Spinal cord (tissue), 10 donors: ENCODE measurements around the gene GNAQ. TPM values are rescaled to one million over a fixed set of nuclear protein-coding genes. Genes with fewer than 3 reads are reported as not detected.

ENCODE experiments used
- DNase-seq, 6 donors: peaks; one replicate each; pipeline versions ENCODE4 v3.0.0 to v3.0.0-alpha.2; 2013 to 2015; ENCODE audit warnings: low spot score in 6 of 6, low read depth in 4 of 6
- H3K27ac ChIP-seq: one replicate; pipeline ENCODE4 v1.5.1; 2013; ENCODE audit warnings: low read depth, low read length, control low read depth
- H3K27me3 ChIP-seq: one replicate; pipeline ENCODE4 v1.6.1; 2013; ENCODE audit warnings: low read length; ENCODE audit not compliant: control insufficient read depth, insufficient read depth
- H3K36me3 ChIP-seq: one replicate; pipeline ENCODE4 v1.6.1; 2013; ENCODE audit warnings: low read length; ENCODE audit not compliant: control insufficient read depth, insufficient read depth
- H3K4me1 ChIP-seq: one replicate; pipeline ENCODE4 v1.6.1; 2013; ENCODE audit warnings: low read length; ENCODE audit not compliant: control insufficient read depth, insufficient read depth
- H3K4me3 ChIP-seq: one replicate; pipeline ENCODE4 v1.5.1; 2013; ENCODE audit warnings: low read depth, low read length, control low read depth
- H3K9me3 ChIP-seq: one replicate; pipeline ENCODE4 v1.6.1; 2013; ENCODE audit warnings: low read length; ENCODE audit not compliant: control insufficient read depth, insufficient read depth
- WGBS: methylation state at CpG from one replicate; pipeline ENCODE4 v1.1.5; 2013; ENCODE audit warnings: missing lambda C conversion rate; ENCODE audit not compliant: insufficient coverage; 5-methylcytosine and 5-hydroxymethylcytosine counted together
- polyA plus RNA-seq, 2 donors: library from polyadenylated mRNA; unstranded; fragments of 120-200 nt; gene quantifications; one replicate each; pipeline ENCODE4 v1.2.1, GENCODE V29; 2013; ENCODE audit not compliant: insufficient read length in 2 of 2
- total RNA-seq, 2 donors: library from RNA; depleted of rRNA in 1 of 2; stranded (reverse); fragments of 120-200 nt in 1 of 2; fragments of >200 nt in 1 of 2; gene quantifications; one replicate each; pipeline versions ENCODE4 v1.2.3 to v1.2.4, GENCODE V29; 2013 to 2014
- donor health status: healthy.

Gene GNAQ
- total and polyA plus RNA-seq, 4 donors: 53.2 to 134 (median 102) TPM

GRCh38 chr9:78033870-78034269, 2.3 kb upstream of the GNAQ start:
- H3K27ac ChIP-seq: no peak overlapping the region
- no peak for DNase-seq
- H3K36me3 ChIP-seq: no peaks in the 10 kb centered on the region
- no peaks in the 10 kb centered on the region for H3K4me1 ChIP-seq
- 83% methylated on average over 1 of the region's 2 CpGs for WGBS
- H3K9me3 ChIP-seq: no peaks in the 10 kb centered on the region
- no peaks in the 10 kb centered on the region for H3K27me3 ChIP-seq
- no peak overlapping the region for H3K4me3 ChIP-seq

- H3K4me3 ChIP-seq: peak overlapping the region; percentile 63
- H3K36me3 ChIP-seq: no peaks in the 10 kb centered on the region
- WGBS: 34% methylated on average over 9 of the region's 14 CpGs
- H3K4me1 ChIP-seq: no peaks in the 10 kb centered on the region
- no peaks in the 10 kb centered on the region for H3K27me3 ChIP-seq
- no peak for DNase-seq
- H3K27ac ChIP-seq: peak overlapping the region; percentile 92
- no peaks in the 10 kb centered on the region for H3K9me3 ChIP-seq
Observed at GRCh38 chr9:78032730-78033457, 1.3 kb upstream of the GNAQ start.

- H3K4me3 ChIP-seq: peak overlapping the region; percentile 63
- no peaks in the 10 kb centered on the region for H3K36me3 ChIP-seq
- H3K4me1 ChIP-seq: peaks cover 4% of the 10 kb centered on the region
- no peaks in the 10 kb centered on the region for H3K27me3 ChIP-seq
- peak overlapping the region; percentile 92 for H3K27ac ChIP-seq
- peak in 5 of 6 donors; percentile 86 to 99 (median 91) for DNase-seq
- H3K9me3 ChIP-seq: no peaks in the 10 kb centered on the region
- under 1% methylated on average over 87 of the region's 95 CpGs for WGBS
Observed at GRCh38 chr9:78031893-78032729, 500 bp upstream of the GNAQ start.

GRCh38 chr9:78030553-78031443, 813 bp downstream of the GNAQ start:
- DNase-seq: peak in 2 of 6 donors; percentile 87 to 88
- Histone ChIP-seq H3K4me1 (peaks cover 4% of the 10 kb centered on the region), H3K36me3 (no peaks in the 10 kb centered on the region), H3K9me3 (no peaks in the 10 kb centered on the region), H3K27ac (peak overlapping the region; percentile 94), H3K4me3 (peak overlapping the region; percentile 90), H3K27me3 (no peaks in the 10 kb centered on the region)
- under 1% methylated on average over 85 of the region's 91 CpGs for WGBS

- H3K27ac ChIP-seq: peak overlapping the region; percentile 94
- peak overlapping the region; percentile 90 for H3K4me3 ChIP-seq
- no peaks in the 10 kb centered on the region for H3K36me3 ChIP-seq
- H3K4me1 ChIP-seq: peaks cover 4% of the 10 kb centered on the region
- H3K27me3 ChIP-seq: no peaks in the 10 kb centered on the region
- DNase-seq: peak in 2 of 6 donors; percentile 69 to 76
- no peaks in the 10 kb centered on the region for H3K9me3 ChIP-seq
- WGBS: under 1% methylated on average over 8 of the region's 8 CpGs
Observed at GRCh38 chr9:78030296-78030552, 1.4 kb downstream of the GNAQ start.

- 0% methylated on average over 3 of the region's 7 CpGs for WGBS
Observed at GRCh38 chr9:78029551-78030295, 1.9 kb downstream of the GNAQ start.

GRCh38 chr9:78028926-78029325, 2.7 kb downstream of the GNAQ start:
- Histone ChIP-seq H3K4me3 (peak overlapping the region; percentile 90), H3K36me3 (no peaks in the 10 kb centered on the region), H3K27ac (peak overlapping the region; percentile 50), H3K27me3 (no peaks in the 10 kb centered on the region), H3K4me1 (peaks cover 4% of the 10 kb centered on the region), H3K9me3 (no peaks in the 10 kb centered on the region)
- no CpG with 5 or more reads among the region's 1 CpG for whole genome bisulfite sequencing
- DNase-seq: peak in 1 of 6 donors; percentile 19

More at GRCh38 chr9:78029551-78030295, 1.9 kb downstream of the GNAQ start:
- Histone ChIP-seq H3K36me3 (no peaks in the 10 kb centered on the region), H3K9me3 (no peaks in the 10 kb centered on the region), H3K27ac (peak overlapping the region; percentile 94), H3K27me3 (no peaks in the 10 kb centered on the region), H3K4me3 (peak overlapping the region; percentile 90), H3K4me1 (peaks cover 4% of the 10 kb centered on the region)
- peak in 2 of 6 donors; percentile 53 to 64 for DNase-seq

- H3K27me3 ChIP-seq: no peaks in the 10 kb centered on the region
- peaks cover 7% of the 10 kb centered on the region for H3K4me1 ChIP-seq
- H3K9me3 ChIP-seq: no peaks in the 10 kb centered on the region
- H3K36me3 ChIP-seq: no peaks in the 10 kb centered on the region
- H3K4me3 ChIP-seq: no peak overlapping the region
- H3K27ac ChIP-seq: no peak overlapping the region
- DNase-seq: no peak
Observed at GRCh38 chr9:78026947-78027346, 4.7 kb downstream of the GNAQ start.

GRCh38 chr9:78026416-78026815, 5.2 kb downstream of the GNAQ start:
- Histone ChIP-seq H3K27ac (no peak overlapping the region), H3K4me3 (no peak overlapping the region), H3K4me1 (peaks cover 12% of the 10 kb centered on the region), H3K9me3 (no peaks in the 10 kb centered on the region), H3K27me3 (no peaks in the 10 kb centered on the region), H3K36me3 (no peaks in the 10 kb centered on the region)
- no CpG with 5 or more reads among the region's 1 CpG for WGBS
- DNase-seq: no peak
